Hepatocyte (in vitro differentiated cells): ENCODE results near the gene CNDP1.

Experiments used
- CTCF ChIP-seq: fragments of 200-600 bp; sonication (generic); IDR thresholded peaks from 2 replicates; pipeline ENCODE4 v1.5.1; 2016; ENCODE audit warnings: antibody characterized with exemption, mild to moderate bottlenecking; ENCODE audit not compliant: poor library complexity
- EZH2 ChIP-seq: fragments of 200-600 bp; sonication (generic); IDR thresholded peaks from 2 replicates; pipeline ENCODE4 v1.6.1; 2016; ENCODE audit warnings: antibody characterized with exemption, mild to moderate bottlenecking, borderline replicate concordance
- EZH2phosphoT487 ChIP-seq: fragments of 200-600 bp; sonication (generic); IDR thresholded peaks from one replicate; pipeline ENCODE4 v1.6.1; 2018; ENCODE audit warnings: antibody characterized with exemption, mild to moderate bottlenecking, low read depth, moderate library complexity; ENCODE audit not compliant: unreplicated experiment, severe bottlenecking

GRCh38 chr18:74508821-74509225 is 25.5 kb upstream of the CNDP1 start:
- TF ChIP-seq EZH2phosphoT487 (no peak), CTCF (no peak), EZH2 (no peak)
